Measurements from ENCODE around the gene SLC30A9. TPM values are rescaled to one million over a fixed set of nuclear protein-coding genes. Genes with fewer than 3 reads are reported as not detected.

SLC30A9 gene
- total and polyA plus RNA-seq, 10 of the 15 experiments (the other 5 are each of a cell fraction or from before 2014, with no cell fraction given), result 12.1 to 75.9 (median 46.6) TPM

DNA sequence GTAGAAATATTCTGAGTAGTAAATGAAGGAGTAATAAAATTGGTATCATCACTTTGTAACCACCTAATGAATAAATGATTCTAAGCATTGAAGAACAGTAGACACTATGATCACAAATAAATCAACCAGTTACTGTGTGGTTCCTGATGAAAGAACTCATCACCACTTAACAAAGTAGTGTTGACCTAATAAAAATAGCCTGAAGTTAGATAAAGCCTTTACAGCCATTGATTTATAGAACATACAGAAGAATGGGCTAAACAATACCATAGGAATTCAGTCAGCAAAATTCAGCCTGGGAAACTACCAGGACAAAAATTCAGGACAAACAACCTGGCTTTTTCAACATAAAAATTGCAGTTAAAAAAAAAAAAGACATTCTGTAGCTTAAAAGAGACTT is 9.0 kb downstream of the SLC30A9 start:
- FAIRE-seq (no peak), DNase-seq (ENCODE audit: low read depth, low spot score) (no peak), ATAC-seq (no peak)
- RAD21 ChIA-PET (ENCODE audit: unreplicated experiment), result no interaction called here
- TF ChIP-seq IKZF1 (conservative IDR thresholded peaks at IDR 0.05), result no peak
- no peak for TF ChIP-seq PAX5 (IDR thresholded peaks at IDR 0.05; ENCODE audit: borderline replicate concordance, low read depth, low read length)
- TF ChIP-seq POLR2AphosphoS2 (IDR thresholded peaks at IDR 0.05; ENCODE audit: low read depth, low read length), result no peak
- no peak for TF ChIP-seq EGR1 (IDR thresholded peaks at IDR 0.05; ENCODE audit: borderline replicate concordance in 1 of 2, low read depth in 2 of 2, low read length in 2 of 2)
- TF ChIP-seq, protein P1, sequence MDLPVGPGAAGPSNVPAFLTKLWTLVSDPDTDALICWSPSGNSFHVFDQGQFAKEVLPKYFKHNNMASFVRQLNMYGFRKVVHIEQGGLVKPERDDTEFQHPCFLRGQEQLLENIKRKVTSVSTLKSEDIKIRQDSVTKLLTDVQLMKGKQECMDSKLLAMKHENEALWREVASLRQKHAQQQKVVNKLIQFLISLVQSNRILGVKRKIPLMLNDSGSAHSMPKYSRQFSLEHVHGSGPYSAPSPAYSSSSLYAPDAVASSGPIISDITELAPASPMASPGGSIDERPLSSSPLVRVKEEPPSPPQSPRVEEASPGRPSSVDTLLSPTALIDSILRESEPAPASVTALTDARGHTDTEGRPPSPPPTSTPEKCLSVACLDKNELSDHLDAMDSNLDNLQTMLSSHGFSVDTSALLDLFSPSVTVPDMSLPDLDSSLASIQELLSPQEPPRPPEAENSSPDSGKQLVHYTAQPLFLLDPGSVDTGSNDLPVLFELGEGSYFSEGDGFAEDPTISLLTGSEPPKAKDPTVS (IDR thresholded peaks at IDR 0.05; ENCODE audit: low read depth, low read length), result no peak
- TF ChIP-seq ZNF622 (IDR thresholded peaks at IDR 0.05), result no peak
- TF ChIP-seq, protein P2, sequence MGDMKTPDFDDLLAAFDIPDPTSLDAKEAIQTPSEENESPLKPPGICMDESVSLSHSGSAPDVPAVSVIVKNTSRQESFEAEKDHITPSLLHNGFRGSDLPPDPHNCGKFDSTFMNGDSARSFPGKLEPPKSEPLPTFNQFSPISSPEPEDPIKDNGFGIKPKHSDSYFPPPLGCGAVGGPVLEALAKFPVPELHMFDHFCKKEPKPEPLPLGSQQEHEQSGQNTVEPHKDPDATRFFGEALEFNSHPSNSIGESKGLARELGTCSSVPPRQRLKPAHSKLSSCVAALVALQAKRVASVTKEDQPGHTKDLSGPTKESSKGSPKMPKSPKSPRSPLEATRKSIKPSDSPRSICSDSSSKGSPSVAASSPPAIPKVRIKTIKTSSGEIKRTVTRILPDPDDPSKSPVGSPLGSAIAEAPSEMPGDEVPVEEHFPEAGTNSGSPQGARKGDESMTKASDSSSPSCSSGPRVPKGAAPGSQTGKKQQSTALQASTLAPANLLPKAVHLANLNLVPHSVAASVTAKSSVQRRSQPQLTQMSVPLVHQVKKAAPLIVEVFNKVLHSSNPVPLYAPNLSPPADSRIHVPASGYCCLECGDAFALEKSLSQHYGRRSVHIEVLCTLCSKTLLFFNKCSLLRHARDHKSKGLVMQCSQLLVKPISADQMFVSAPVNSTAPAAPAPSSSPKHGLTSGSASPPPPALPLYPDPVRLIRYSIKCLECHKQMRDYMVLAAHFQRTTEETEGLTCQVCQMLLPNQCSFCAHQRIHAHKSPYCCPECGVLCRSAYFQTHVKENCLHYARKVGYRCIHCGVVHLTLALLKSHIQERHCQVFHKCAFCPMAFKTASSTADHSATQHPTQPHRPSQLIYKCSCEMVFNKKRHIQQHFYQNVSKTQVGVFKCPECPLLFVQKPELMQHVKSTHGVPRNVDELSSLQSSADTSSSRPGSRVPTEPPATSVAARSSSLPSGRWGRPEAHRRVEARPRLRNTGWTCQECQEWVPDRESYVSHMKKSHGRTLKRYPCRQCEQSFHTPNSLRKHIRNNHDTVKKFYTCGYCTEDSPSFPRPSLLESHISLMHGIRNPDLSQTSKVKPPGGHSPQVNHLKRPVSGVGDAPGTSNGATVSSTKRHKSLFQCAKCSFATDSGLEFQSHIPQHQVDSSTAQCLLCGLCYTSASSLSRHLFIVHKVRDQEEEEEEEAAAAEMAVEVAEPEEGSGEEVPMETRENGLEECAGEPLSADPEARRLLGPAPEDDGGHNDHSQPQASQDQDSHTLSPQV (IDR thresholded peaks at IDR 0.05), result no peak
- TF ChIP-seq IRF3 (IDR thresholded peaks at IDR 0.05), result no peak
- intact Hi-C loops (cut with micrococcal nuclease; ENCODE audit: unreplicated experiment), result no loop called here
- in situ Hi-C loops (cut with MboI), result no loop called here
- Histone ChIP-seq H4K20me1 (ENCODE audit: control insufficient read depth, insufficient read depth) (no peaks in the 10 kb centered on the region), H3K4me2 (ENCODE audit: control insufficient read depth, insufficient read depth) (no peak overlapping the region), H3K27ac (ENCODE audit: control insufficient read depth, insufficient read depth) (no peak overlapping the region), H3K9ac (ENCODE audit: control insufficient read depth, insufficient read depth, low read length) (no peak overlapping the region), H3K4me3 (no peak overlapping the region), H3K4me1 (ENCODE audit: control insufficient read depth, insufficient read depth, low read length) (no peaks in the 10 kb centered on the region; the same call in 1 of the 2 replicates), H3K79me2 (ENCODE audit: control insufficient read depth, insufficient read depth, low read length) (peaks cover 5% of the 10 kb centered on the region), H3K36me3 (ENCODE audit: control insufficient read depth in 2 of 2, insufficient read depth in 2 of 2, low read length in 1 of 2) (no peaks in the 10 kb centered on the region; a peak in 1 of 4 replicates), H2AFZ (ENCODE audit: control insufficient read depth, low read depth, low read length) (no peak overlapping the region), H3K9me3 (replicated peaks; ENCODE audit: control insufficient read depth, insufficient read depth, low read length) (no peaks in the 10 kb centered on the region; the same call in 2 of the 3 replicates), H3K27me3 (replicated peaks in 1 of 2; ENCODE audit: control insufficient read depth in 2 of 2, insufficient read depth in 2 of 2, low read length in 1 of 2) (no peaks in the 10 kb centered on the region)
- SMC1A ChIA-PET (ENCODE audit: uncharacterized antibody, unreplicated experiment), result no interaction called here
- no TSS peak for BruUV-seq (replicated peaks)
- POLR2A ChIA-PET, result no interaction called here
- CTCF ChIA-PET, result no interaction called here
